Measurements from ENCODE around the gene MMAB.

DNA sequence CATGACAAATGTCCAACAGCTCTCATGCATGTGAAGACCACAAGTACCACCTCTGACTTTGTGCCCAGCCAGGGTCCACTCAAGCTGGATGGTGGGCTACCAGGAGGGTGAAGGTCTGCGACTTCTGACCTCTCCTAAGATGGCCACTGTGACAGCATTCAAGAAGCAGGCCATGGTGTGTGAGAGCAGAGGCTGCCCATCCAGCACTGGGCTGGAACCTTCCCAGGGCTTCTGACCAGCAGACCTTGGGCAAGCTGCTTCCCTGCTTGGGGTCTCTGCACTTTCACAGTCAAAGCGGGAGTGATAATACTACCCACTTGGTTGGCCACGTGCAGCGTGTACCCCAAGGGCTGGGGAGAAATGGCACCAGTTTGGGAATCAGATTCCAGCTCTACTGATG, 10.4 kb downstream of the MMAB start:
- TF ChIP-seq POLR2A (IDR thresholded peaks at IDR 0.05; ENCODE audit: borderline replicate concordance, extremely low read depth, insufficient read depth, insufficient read length) (no peak), POLR2AphosphoS5 (IDR thresholded peaks at IDR 0.05; ENCODE audit: low read depth, low read length) (no peak), ZNF274 (IDR thresholded peaks at IDR 0.05; ENCODE audit: low read depth, low read length) (no peak), SRF (IDR thresholded peaks at IDR 0.05; ENCODE audit: low read depth) (no peak), EZH2 (IDR thresholded peaks at IDR 0.05) (no peak), SP1 (IDR thresholded peaks at IDR 0.05; ENCODE audit: low read depth) (no peak), ELF1 (IDR thresholded peaks at IDR 0.05; ENCODE audit: borderline replicate concordance, low read depth) (no peak), EZH2phosphoT487 (IDR thresholded peaks at IDR 0.05; ENCODE audit: borderline replicate concordance) (no peak), ZFX (IDR thresholded peaks at IDR 0.05) (no peak), MAX (IDR thresholded peaks at IDR 0.05) (no peak)
- TF ChIP-seq, protein P1, sequence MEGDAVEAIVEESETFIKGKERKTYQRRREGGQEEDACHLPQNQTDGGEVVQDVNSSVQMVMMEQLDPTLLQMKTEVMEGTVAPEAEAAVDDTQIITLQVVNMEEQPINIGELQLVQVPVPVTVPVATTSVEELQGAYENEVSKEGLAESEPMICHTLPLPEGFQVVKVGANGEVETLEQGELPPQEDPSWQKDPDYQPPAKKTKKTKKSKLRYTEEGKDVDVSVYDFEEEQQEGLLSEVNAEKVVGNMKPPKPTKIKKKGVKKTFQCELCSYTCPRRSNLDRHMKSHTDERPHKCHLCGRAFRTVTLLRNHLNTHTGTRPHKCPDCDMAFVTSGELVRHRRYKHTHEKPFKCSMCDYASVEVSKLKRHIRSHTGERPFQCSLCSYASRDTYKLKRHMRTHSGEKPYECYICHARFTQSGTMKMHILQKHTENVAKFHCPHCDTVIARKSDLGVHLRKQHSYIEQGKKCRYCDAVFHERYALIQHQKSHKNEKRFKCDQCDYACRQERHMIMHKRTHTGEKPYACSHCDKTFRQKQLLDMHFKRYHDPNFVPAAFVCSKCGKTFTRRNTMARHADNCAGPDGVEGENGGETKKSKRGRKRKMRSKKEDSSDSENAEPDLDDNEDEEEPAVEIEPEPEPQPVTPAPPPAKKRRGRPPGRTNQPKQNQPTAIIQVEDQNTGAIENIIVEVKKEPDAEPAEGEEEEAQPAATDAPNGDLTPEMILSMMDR (IDR thresholded peaks at IDR 0.05 in 2 of 3, conservative IDR thresholded peaks at IDR 0.05 in 1 of 3; ENCODE audit: borderline replicate concordance in 1 of 3, insufficient read depth in 1 of 3, low read depth in 2 of 3, low read length in 2 of 3): no peak
